HCT116 (cell line): ENCODE measurements around the gene ATP8A2. TPM values are rescaled to one million over a fixed set of nuclear protein-coding genes. Genes with fewer than 3 reads are reported as not detected.

Experiments
- ATAC-seq: fragments of 200-7000 bp; cut with Tn5 transposase; 2 replicates; pipeline ENCODE4 v1.9.1; 2020; ENCODE audit warnings: mild to moderate bottlenecking, moderate library complexity
- BruUV-seq: library from RNA; stranded (reverse); fragments of 400-500 nt; replicated peaks from 2 replicates; lab custom pipeline; 2021; lab: Mats Ljungman, UMichigan
- CTCF ChIA-PET: fragments of 300-600 bp; sonication (Branson Sonifier 250); formaldehyde crosslinking; loops from one replicate; lab custom pipeline; 2021; ENCODE audit warnings: antibody characterized with exemption; lab: Charles Lee
- POLR2A ChIA-PET: fragments of 300-600, 350-600 bp; sonication (Branson Sonifier 250); formaldehyde crosslinking; loops from one replicate; lab custom pipeline; 2021; ENCODE audit warnings: antibody characterized with exemption; lab: Charles Lee
- RAD21 ChIA-PET, 2 experiments: fragments of 300-600 bp; sonication (Branson Sonifier 250); formaldehyde crosslinking; loops; one replicate each; lab custom pipeline; 2023; ENCODE audit warnings: low total read pairs in 2 of 2; ENCODE audit not compliant: uncharacterized antibody in 2 of 2, unreplicated experiment in 2 of 2, low non-redundant PET in 1 of 2; lab: Charles Lee
- DNase-seq: peaks from one replicate; pipeline ENCODE4 v3.0.0-alpha.2; 2010; ENCODE audit warnings: low read depth, low spot score
- H2AFZ ChIP-seq: fragments of 200-600 bp; shearing (Covaris generic), sonication (generic); 2 replicates; pipeline ENCODE4 v1.6.1; 2017; ENCODE audit warnings: low read depth, mixed run types, mixed read lengths, antibody characterized with exemption, low read length; ENCODE audit not compliant: poor library complexity, severe bottlenecking
- H3K27ac ChIP-seq: 2 replicates; pipeline ENCODE4 v1.5.1; 2012; ENCODE audit warnings: low read depth, low read length
- H3K27me3 ChIP-seq: fragments of 200-600 bp; sonication (generic); 2 replicates; pipeline ENCODE4 v1.6.1; 2016; ENCODE audit warnings: mixed run types, low read length, mixed read lengths; ENCODE audit not compliant: insufficient read depth
- H3K36me3 ChIP-seq, 2 experiments: fragments of 200-500 bp in 1 of 2; fragments of 200-600 bp in 1 of 2; sonication (Bioruptor generic) in 1 of 2; sonication (generic) in 1 of 2; 2 replicates each; pipeline versions ENCODE4 v1.5.1 to v1.6.1; 2014 to 2016; ENCODE audit warnings: low read length in 2 of 2, inconsistent platforms in 1 of 2, mixed read lengths in 1 of 2, mixed run types in 1 of 2; ENCODE audit not compliant: insufficient read depth in 2 of 2, control insufficient read depth in 1 of 2
- H3K4me1 ChIP-seq, 2 experiments: fragments of 200-600 bp in 1 of 2; sonication (generic) in 1 of 2; 2 replicates each; pipeline versions ENCODE4 v1.5.1 to v1.6.1; 2012 to 2017; ENCODE audit warnings: low read length in 2 of 2, inconsistent platforms in 1 of 2, mild to moderate bottlenecking in 1 of 2, mixed read lengths in 1 of 2, mixed run types in 1 of 2, moderate library complexity in 1 of 2; ENCODE audit not compliant: insufficient read depth in 2 of 2, control insufficient read depth in 1 of 2
- H3K4me2 ChIP-seq: fragments of 200-600 bp; sonication (generic); 2 replicates; pipeline ENCODE4 v1.6.1; 2017; ENCODE audit warnings: mixed run types, low read length, mixed read lengths
- H3K4me3 ChIP-seq, 2 experiments: fragments of 200-600 bp in 1 of 2; sonication (generic) in 1 of 2; replicated peaks in 1 of 2; 2 replicates each; pipeline ENCODE4 v1.5.1; 2011 to 2016; ENCODE audit warnings: low read length in 2 of 2, control low read depth in 1 of 2, low read depth in 1 of 2, mild to moderate bottlenecking in 1 of 2, mixed read lengths in 1 of 2, mixed run types in 1 of 2
- H3K79me2 ChIP-seq: fragments of 200-600 bp; sonication (generic); 2 replicates; pipeline ENCODE4 v1.6.1; 2017; ENCODE audit warnings: mild to moderate bottlenecking, mixed run types, low read length, moderate library complexity, mixed read lengths; ENCODE audit not compliant: insufficient read depth
- H3K9ac ChIP-seq: fragments of 200-600 bp; sonication (generic); 2 replicates; pipeline ENCODE4 v1.6.1; 2016; ENCODE audit warnings: low read length, mixed read lengths
- H3K9me2 ChIP-seq: fragments of 200-600 bp; sonication (generic), shearing (Covaris generic); 2 replicates; pipeline ENCODE4 v1.6.1; 2017; ENCODE audit warnings: mixed run types, mild to moderate bottlenecking, moderate library complexity; ENCODE audit not compliant: insufficient read depth
- H3K9me3 ChIP-seq, 2 experiments: fragments of 200-500 bp in 1 of 2; fragments of 200-600 bp in 1 of 2; sonication (Bioruptor generic) in 1 of 2; sonication (generic) in 1 of 2; 2 replicates each; pipeline ENCODE4 v1.6.1; 2014 to 2017; ENCODE audit warnings: low read length in 2 of 2, mixed read lengths in 2 of 2, inconsistent platforms in 1 of 2, low read depth in 1 of 2, mild to moderate bottlenecking in 1 of 2, mixed run types in 1 of 2, moderate library complexity in 1 of 2; ENCODE audit not compliant: control insufficient read depth in 1 of 2, insufficient read depth in 1 of 2
- H4K20me1 ChIP-seq: fragments of 200-600 bp; sonication (generic), shearing (Covaris generic); 2 replicates; pipeline ENCODE4 v1.6.1; 2017; ENCODE audit warnings: mixed run types, mild to moderate bottlenecking, moderate library complexity; ENCODE audit not compliant: insufficient read depth
- CBX3 ChIP-seq: IDR thresholded peaks from 2 replicates; pipeline ENCODE4 v1.6.1; 2012; ENCODE audit warnings: low read depth
- EZH2phosphoT487 ChIP-seq: fragments of 200-600 bp; IDR thresholded peaks from 2 replicates; pipeline ENCODE4 v1.6.1; 2018; ENCODE audit warnings: antibody characterized with exemption, borderline replicate concordance
- FOSL1 ChIP-seq: IDR thresholded peaks from 2 replicates; pipeline ENCODE4 v1.6.1; 2012; ENCODE audit warnings: low read depth
- MAX ChIP-seq: IDR thresholded peaks from 2 replicates; pipeline ENCODE4 v1.6.1; 2012
- SIN3A ChIP-seq: IDR thresholded peaks from 2 replicates; pipeline ENCODE4 v1.6.1; 2012; ENCODE audit warnings: low read depth
- YY1 ChIP-seq: IDR thresholded peaks from 2 replicates; pipeline ENCODE4 v1.6.1; 2011; ENCODE audit warnings: low read length, low read depth, moderate library complexity, mild to moderate bottlenecking; ENCODE audit not compliant: insufficient replicate concordance; ENCODE audit errors: extremely low read depth
- ZBTB33 ChIP-seq: IDR thresholded peaks from 2 replicates; pipeline ENCODE4 v1.6.1; 2011; ENCODE audit warnings: mild to moderate bottlenecking, low read length, moderate library complexity; ENCODE audit not compliant: insufficient replicate concordance; ENCODE audit errors: extremely low read depth
- intact Hi-C: fragments of 100-400 bp; cut with micrococcal nuclease; formaldehyde crosslinking; loops from 2 replicates; pipeline ENCODE4 v1.10.0; 2022
- total RNA-seq: library from RNA; stranded (reverse); gene quantifications from one replicate; pipeline ENCODE4 v1.2.1, GENCODE V29; 2021; ENCODE audit not compliant: unreplicated experiment
- TF ChIP-seq, protein P1 (sequence below): IDR thresholded peaks from 2 replicates; pipeline ENCODE4 v1.6.1; 2012; ENCODE audit warnings: low read depth

ATP8A2 gene
- total RNA-seq, 1 experiment from 2014 or later: not detected

DNA sequence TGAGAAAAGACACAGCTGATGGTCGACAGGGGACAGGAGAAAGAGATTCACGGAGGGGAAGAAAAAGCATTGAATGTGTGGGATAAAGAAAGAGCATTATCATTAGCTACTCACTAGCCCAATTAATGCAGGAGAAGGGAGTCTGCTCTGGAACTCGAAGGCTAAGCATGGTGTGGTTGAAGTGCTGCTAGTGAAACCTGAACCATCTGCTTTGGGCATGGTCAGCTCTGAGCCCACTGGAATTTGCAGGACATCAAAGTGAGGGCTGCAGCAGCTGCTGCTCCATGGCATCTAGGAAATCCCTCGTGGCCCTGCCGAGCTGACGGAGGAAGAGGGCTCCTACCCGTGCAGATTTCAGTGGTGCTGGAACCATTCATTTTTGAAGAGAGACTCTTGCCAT, 320.3 kb downstream of the ATP8A2 start:
- Histone ChIP-seq H3K4me1 (no peaks in the 10 kb centered on the region), H3K4me3 (no peak overlapping the region), H3K9me2 (no peaks in the 10 kb centered on the region), H3K9me3 (no peaks in the 10 kb centered on the region), H3K9ac (no peak overlapping the region), H3K27ac (no peak overlapping the region), H3K36me3 (no peaks in the 10 kb centered on the region), H4K20me1 (no peaks in the 10 kb centered on the region; the same call in 1 of the 2 replicates), H3K79me2 (no peaks in the 10 kb centered on the region), H3K27me3 (peaks cover 35% of the 10 kb centered on the region), H3K4me2 (no peak overlapping the region), H2AFZ (no peak overlapping the region)
- intact Hi-C loops: no loop called here
- ChIA-PET RAD21 (no interaction called here), CTCF (no interaction called here), POLR2A (no interaction called here)
- ATAC-seq: no peak
- DNase-seq: no peak
- TF ChIP-seq FOSL1 (no peak), MAX (no peak), EZH2phosphoT487 (no peak), YY1 (no peak), CBX3 (no peak), ZBTB33 (no peak), SIN3A (no peak)
- TF ChIP-seq, protein P1, sequence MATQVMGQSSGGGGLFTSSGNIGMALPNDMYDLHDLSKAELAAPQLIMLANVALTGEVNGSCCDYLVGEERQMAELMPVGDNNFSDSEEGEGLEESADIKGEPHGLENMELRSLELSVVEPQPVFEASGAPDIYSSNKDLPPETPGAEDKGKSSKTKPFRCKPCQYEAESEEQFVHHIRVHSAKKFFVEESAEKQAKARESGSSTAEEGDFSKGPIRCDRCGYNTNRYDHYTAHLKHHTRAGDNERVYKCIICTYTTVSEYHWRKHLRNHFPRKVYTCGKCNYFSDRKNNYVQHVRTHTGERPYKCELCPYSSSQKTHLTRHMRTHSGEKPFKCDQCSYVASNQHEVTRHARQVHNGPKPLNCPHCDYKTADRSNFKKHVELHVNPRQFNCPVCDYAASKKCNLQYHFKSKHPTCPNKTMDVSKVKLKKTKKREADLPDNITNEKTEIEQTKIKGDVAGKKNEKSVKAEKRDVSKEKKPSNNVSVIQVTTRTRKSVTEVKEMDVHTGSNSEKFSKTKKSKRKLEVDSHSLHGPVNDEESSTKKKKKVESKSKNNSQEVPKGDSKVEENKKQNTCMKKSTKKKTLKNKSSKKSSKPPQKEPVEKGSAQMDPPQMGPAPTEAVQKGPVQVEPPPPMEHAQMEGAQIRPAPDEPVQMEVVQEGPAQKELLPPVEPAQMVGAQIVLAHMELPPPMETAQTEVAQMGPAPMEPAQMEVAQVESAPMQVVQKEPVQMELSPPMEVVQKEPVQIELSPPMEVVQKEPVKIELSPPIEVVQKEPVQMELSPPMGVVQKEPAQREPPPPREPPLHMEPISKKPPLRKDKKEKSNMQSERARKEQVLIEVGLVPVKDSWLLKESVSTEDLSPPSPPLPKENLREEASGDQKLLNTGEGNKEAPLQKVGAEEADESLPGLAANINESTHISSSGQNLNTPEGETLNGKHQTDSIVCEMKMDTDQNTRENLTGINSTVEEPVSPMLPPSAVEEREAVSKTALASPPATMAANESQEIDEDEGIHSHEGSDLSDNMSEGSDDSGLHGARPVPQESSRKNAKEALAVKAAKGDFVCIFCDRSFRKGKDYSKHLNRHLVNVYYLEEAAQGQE: no peak
- no TSS peak for BruUV-seq
